DMS53 treated with DMSO at 0.1 percent for 48 hours (cell line): ENCODE results near the gene RNF183.
A peak's percentile ranks its signal among the peaks of the same experiment; 100 is the strongest.

Experiments
- DNase-seq: peaks from one replicate; lab custom pipeline; 2025; ENCODE audit not compliant: unreplicated experiment; lab: John Stamatoyannopoulos, UW

The RNF183 gene

GRCh38 chr9:113302792-113303418 is at the start of gene RNF183:
Gene RNF183, minus strand, starts transcription at chr9:113303376. Its CDS starts 5,192 bp downstream, at chr9:113298184.
- no peak for DNase-seq

GRCh38 chr9:113352411-113352810 is 49.2 kb upstream of the RNF183 start:
- DNase-seq = no peak

- no peak for DNase-seq
These were observed 48.8 kb upstream of the RNF183 start for GRCh38 chr9:113352006-113352405.

- no peak for DNase-seq
These were observed 47.8 kb upstream of the RNF183 start for GRCh38 chr9:113350937-113351336.

- no peak for DNase-seq
These were observed 47.0 kb upstream of the RNF183 start for GRCh38 chr9:113350107-113350661.

- DNase-seq = no peak
These were observed 46.4 kb upstream of the RNF183 start, which contains the start of gene BSPRY for GRCh38 chr9:113349445-113350094. Gene BSPRY, plus strand, starts transcription at chr9:113349541. Its CDS starts 39 bp downstream, at chr9:113349580.

GRCh38 chr9:113349066-113349444 is 45.9 kb upstream of the RNF183 start:
- DNase-seq = peak; percentile 2

GRCh38 chr9:113348437-113348836 is 45.3 kb upstream of the RNF183 start:
- no peak for DNase-seq

GRCh38 chr9:113345671-113346070 is 42.5 kb upstream of the RNF183 start:
- DNase-seq = no peak

- no peak for DNase-seq
These were observed 42.0 kb upstream of the RNF183 start for GRCh38 chr9:113345190-113345589.

- peak; percentile 82 for DNase-seq
These were observed 40.6 kb upstream of the RNF183 start for GRCh38 chr9:113343732-113344231.

- DNase-seq = peak; percentile 35
These were observed 38.7 kb upstream of the RNF183 start for GRCh38 chr9:113341712-113342410.

- peak; percentile 46 for DNase-seq
These were observed 37.0 kb upstream of the RNF183 start, which contains the start of gene WDR31 for GRCh38 chr9:113340011-113340699. Gene WDR31, minus strand, starts transcription at chr9:113340275. Its CDS starts 8,253 bp downstream, at chr9:113332022.

GRCh38 chr9:113337714-113338113 is 34.5 kb upstream of the RNF183 start:
- no peak for DNase-seq

- no peak for DNase-seq
These were observed 28.6 kb upstream of the RNF183 start for GRCh38 chr9:113331780-113332179.

GRCh38 chr9:113328045-113328782 is 25.0 kb upstream of the RNF183 start:
- DNase-seq = no peak

GRCh38 chr9:113326230-113326629 is 23.1 kb upstream of the RNF183 start:
- DNase-seq = no peak

- no peak for DNase-seq
These were observed 19.5 kb upstream of the RNF183 start for GRCh38 chr9:113322671-113323070.

GRCh38 chr9:113320051-113320450 is 16.9 kb upstream of the RNF183 start:
- no peak for DNase-seq

- DNase-seq = no peak
These were observed 15.9 kb upstream of the RNF183 start for GRCh38 chr9:113319054-113319453.
